ENCODE measurements around the gene KCNMB3.

- TF ChIP-seq CTCF (IDR thresholded peaks at IDR 0.05 in 8 of 11, conservative IDR thresholded peaks at IDR 0.05 in 3 of 11) (no peak), POLR2A (IDR thresholded peaks at IDR 0.05) (no peak), POLR2AphosphoS5 (IDR thresholded peaks at IDR 0.05) (no peak)
These were observed 14.1 kb downstream of the KCNMB3 start for GRCh38 chr3:179236669-179237301.
